IMR-90 (cell line): ENCODE results near the gene OSGEP. TPM values are rescaled to one million over a fixed set of nuclear protein-coding genes. Genes with fewer than 3 reads are reported as not detected.

Experiments used
- ATAC-seq: fragments of 200-7000 bp; cut with Tn5 transposase; 2 replicates; pipeline ENCODE4 v1.9.1; 2020; ENCODE audit warnings: low read depth, mild to moderate bottlenecking, moderate library complexity
- BruUV-seq: library from RNA; stranded (reverse); fragments of 400-500 nt; replicated peaks from 2 replicates; lab custom pipeline; 2021; lab: Mats Ljungman, UMichigan
- CTCF ChIA-PET: fragments of 300-600 bp; formaldehyde crosslinking; extraction: SDS; loops from one replicate; lab custom pipeline; 2021; ENCODE audit warnings: antibody characterized with exemption; lab: Yijun Ruan, JAX
- POLR2A ChIA-PET: fragments of 300-600 bp; sonication (Branson Sonifier 250); formaldehyde crosslinking; loops from one replicate; lab custom pipeline; 2022; ENCODE audit warnings: antibody characterized with exemption; ENCODE audit not compliant: unreplicated experiment; lab: Charles Lee
- DNase-seq: peaks from one replicate; pipeline ENCODE4 v3.0.0; 2013
- H2AFZ ChIP-seq: replicated peaks from 2 replicates; pipeline ENCODE3; 2013; ENCODE audit warnings: low read length, mild to moderate bottlenecking; ENCODE audit not compliant: poor library complexity
- H2AK5ac ChIP-seq: 2 replicates; pipeline ENCODE4 v1.6.1; 2013; ENCODE audit warnings: low read depth, low read length, inconsistent platforms
- H2AK9ac ChIP-seq: replicated peaks from 2 replicates; pipeline ENCODE3; 2013; ENCODE audit warnings: mild to moderate bottlenecking, low read depth, low read length, moderate library complexity; ENCODE audit not compliant: poor library complexity
- H2BK120ac ChIP-seq: 2 replicates; pipeline ENCODE4 v1.6.1; 2013; ENCODE audit warnings: low read depth, low read length, inconsistent platforms
- H2BK15ac ChIP-seq: 3 replicates; pipeline ENCODE4 v1.6.1; 2013; ENCODE audit warnings: low read depth, low read length, inconsistent platforms
- H2BK20ac ChIP-seq: 2 replicates; pipeline ENCODE4 v1.6.1; 2013; ENCODE audit warnings: low read depth, mild to moderate bottlenecking, inconsistent platforms, low read length, moderate library complexity
- H2BK5ac ChIP-seq: 2 replicates; pipeline ENCODE4 v1.6.1; 2013; ENCODE audit warnings: mild to moderate bottlenecking, low read depth, low read length, inconsistent platforms; ENCODE audit not compliant: poor library complexity, severe bottlenecking
- H3K14ac ChIP-seq: replicated peaks from 2 replicates; pipeline ENCODE4 v1.6.1; 2013; ENCODE audit warnings: low read depth, low read length, inconsistent platforms
- H3K18ac ChIP-seq: 2 replicates; pipeline ENCODE4 v1.6.1; 2013; ENCODE audit warnings: low read depth, low read length, control low read depth
- H3K23ac ChIP-seq: 2 replicates; pipeline ENCODE4 v1.6.1; 2013; ENCODE audit warnings: low read depth, low read length, inconsistent platforms
- H3K27ac ChIP-seq: 2 replicates; pipeline ENCODE4 v1.5.1; 2013; ENCODE audit warnings: mild to moderate bottlenecking, control low read depth, low read length; ENCODE audit not compliant: insufficient read depth
- H3K27me3 ChIP-seq: 2 replicates; pipeline ENCODE4 v1.6.1; 2013; ENCODE audit warnings: low read length; ENCODE audit not compliant: control insufficient read depth, insufficient read depth
- H3K36me3 ChIP-seq: 2 replicates; pipeline ENCODE4 v1.6.1; 2013; ENCODE audit warnings: low read length, mixed read lengths; ENCODE audit not compliant: control insufficient read depth, insufficient read depth
- H3K4ac ChIP-seq: 2 replicates; pipeline ENCODE4 v1.6.1; 2013; ENCODE audit warnings: low read depth, low read length, inconsistent platforms
- H3K4me1 ChIP-seq: 2 replicates; pipeline ENCODE4 v1.6.1; 2013; ENCODE audit warnings: low read length, mixed read lengths; ENCODE audit not compliant: control insufficient read depth, insufficient read depth
- H3K4me2 ChIP-seq: 2 replicates; pipeline ENCODE4 v1.6.1; 2013; ENCODE audit warnings: low read depth, mild to moderate bottlenecking, control low read depth, low read length, moderate library complexity
- H3K4me3 ChIP-seq: 2 replicates; pipeline ENCODE4 v1.5.1; 2013; ENCODE audit warnings: low read depth, mild to moderate bottlenecking, control low read depth, low read length, moderate library complexity; ENCODE audit not compliant: insufficient read depth
- H3K56ac ChIP-seq: 2 replicates; pipeline ENCODE4 v1.6.1; 2013; ENCODE audit warnings: low read length, inconsistent platforms; ENCODE audit not compliant: insufficient read depth; ENCODE audit errors: extremely low read depth
- H3K79me1 ChIP-seq, 2 experiments: 2 replicates each; pipeline ENCODE4 v1.6.1; 2013; ENCODE audit warnings: low read length in 2 of 2, inconsistent platforms in 1 of 2, low read depth in 1 of 2
- H3K9ac ChIP-seq: 2 replicates; pipeline ENCODE4 v1.6.1; 2013; ENCODE audit warnings: low read depth, low read length, control low read depth
- H3K9me1 ChIP-seq: 2 replicates; pipeline ENCODE4 v1.6.1; 2013; ENCODE audit warnings: low read length, inconsistent platforms; ENCODE audit not compliant: insufficient read depth
- H3K9me3 ChIP-seq: 2 replicates; pipeline ENCODE4 v1.6.1; 2013; ENCODE audit warnings: low read length; ENCODE audit not compliant: control insufficient read depth, insufficient read depth
- H4K20me1 ChIP-seq: 2 replicates; pipeline ENCODE4 v1.6.1; 2013; ENCODE audit warnings: low read length, inconsistent platforms; ENCODE audit not compliant: insufficient read depth
- H4K5ac ChIP-seq: 2 replicates; pipeline ENCODE4 v1.6.1; 2013; ENCODE audit warnings: mild to moderate bottlenecking, low read depth, low read length, control low read depth
- H4K8ac ChIP-seq, 2 experiments: 2 replicates each; pipeline ENCODE4 v1.6.1; 2013; ENCODE audit warnings: low read depth in 2 of 2, low read length in 2 of 2, control low read depth in 1 of 2, inconsistent platforms in 1 of 2
- H4K91ac ChIP-seq: 2 replicates; pipeline ENCODE4 v1.6.1; 2013; ENCODE audit warnings: low read depth, low read length, inconsistent platforms; ENCODE audit not compliant: insufficient read depth
- CTCF ChIP-seq: conservative IDR thresholded peaks from 2 replicates; pipeline ENCODE4 v1.5.1; 2012; ENCODE audit warnings: mild to moderate bottlenecking, low read depth, low read length, improper control_type of control experiment
- MAFK ChIP-seq: IDR thresholded peaks from 2 replicates; pipeline ENCODE4 v1.6.1; 2012; ENCODE audit warnings: low read depth, low read length, improper control_type of control experiment
- MAZ ChIP-seq: IDR thresholded peaks from 2 replicates; pipeline ENCODE4 v1.6.1; 2012; ENCODE audit warnings: low read depth, mild to moderate bottlenecking, low read length, improper control_type of control experiment, moderate library complexity, borderline replicate concordance
- NFE2L2 ChIP-seq: fragments of 150-350 bp; IDR thresholded peaks from 2 replicates; pipeline ENCODE4 v1.6.1; 2016; ENCODE audit warnings: low read depth, mild to moderate bottlenecking, low read length
- POLR2A ChIP-seq: IDR thresholded peaks from 2 replicates; pipeline ENCODE4 v1.6.1; 2012; ENCODE audit warnings: mild to moderate bottlenecking, low read depth, low read length
- RAD21 ChIP-seq: IDR thresholded peaks from 2 replicates; pipeline ENCODE4 v1.6.1; 2012; ENCODE audit warnings: low read length, improper control_type of control experiment
- RCOR1 ChIP-seq: IDR thresholded peaks from 2 replicates; pipeline ENCODE4 v1.6.1; 2012; ENCODE audit warnings: mild to moderate bottlenecking, low read length, improper control_type of control experiment; ENCODE audit not compliant: insufficient replicate concordance
- WGBS, 2 experiments: methylation state at CpG; one replicate each; pipeline versions ENCODE4 v1.1.5 to v1.1.7; 2013; ENCODE audit warnings: missing lambda C conversion rate in 2 of 2; ENCODE audit not compliant: insufficient read length in 1 of 2; ENCODE audit errors: extremely low coverage in 2 of 2; 5-methylcytosine and 5-hydroxymethylcytosine counted together
- dilution Hi-C: fragments of 300-500 bp; cut with HindIII; formaldehyde crosslinking; loops from one replicate; pipeline ENCODE4 v1.14.3; 2018; ENCODE audit warnings: low sequenced_read_pairs; ENCODE audit not compliant: unreplicated experiment
- in situ Hi-C: fragments of 300-500 bp; cut with MboI; formaldehyde crosslinking; loops from 3 replicates; pipeline ENCODE4 v1.14.3; 2019; ENCODE audit warnings: low sequenced_read_pairs, inconsistent platforms, mixed read lengths
- intact Hi-C: fragments of 100-400 bp; cut with micrococcal nuclease; formaldehyde crosslinking; loops from 2 replicates; pipeline ENCODE4 v1.10.0; 2022
- polyA plus RNA-seq, 3 experiments: library from polyadenylated mRNA; depleted of rRNA; stranded (reverse); fragments of >200 nt; gene quantifications; 2 replicates each; pipeline ENCODE4 v1.2.3, GENCODE V29; 2012; ENCODE audit warnings: low replicate concordance in 1 of 3
- total RNA-seq: library from RNA; depleted of rRNA; stranded (reverse); fragments of >200 nt; gene quantifications from 2 replicates; pipeline ENCODE4 v1.2.3, GENCODE V29; 2012

OSGEP gene
- total and polyA plus RNA-seq, 2 of the 4 experiments (the other 2 are of a cell fraction) = 24.7 to 32.4 TPM

GRCh38 chr14:20501346-20501745 lies 46.7 kb upstream of the OSGEP start:
- in situ Hi-C loops = no loop called here
- no peak for ATAC-seq
- H3K23ac ChIP-seq = no peak overlapping the region

More at GRCh38 chr14:20501346-20501745, 46.7 kb upstream of the OSGEP start:
- H2BK15ac ChIP-seq = no peak overlapping the region
- H2BK20ac ChIP-seq = no peak overlapping the region
- no peak overlapping the region for H2AFZ ChIP-seq
- H3K9me1 ChIP-seq = no peaks in the 10 kb centered on the region
- no TSS peak for BruUV-seq
- no peak overlapping the region for H3K56ac ChIP-seq
- no peaks in the 10 kb centered on the region for H3K4me1 ChIP-seq
- no peaks in the 10 kb centered on the region for H3K27me3 ChIP-seq
- DNase-seq = peak; percentile 25
- H2BK120ac ChIP-seq = no peak overlapping the region
- CTCF ChIA-PET = no interaction called here
- no peaks in the 10 kb centered on the region for H3K9me3 ChIP-seq
- H3K14ac ChIP-seq = no peak overlapping the region
- H3K18ac ChIP-seq = no peak overlapping the region
- no peak overlapping the region for H4K5ac ChIP-seq
- no peak overlapping the region for H2BK5ac ChIP-seq
- no peak overlapping the region for H4K91ac ChIP-seq
- H3K36me3 ChIP-seq = no peaks in the 10 kb centered on the region
- no peak overlapping the region for H3K9ac ChIP-seq
- H2AK5ac ChIP-seq = no peak overlapping the region
- H3K4me3 ChIP-seq = no peak overlapping the region
- TF ChIP-seq CTCF (no peak), NFE2L2 (peak; percentile 67), POLR2A (no peak), RCOR1 (no peak), MAFK (peak; percentile 19; the same call in 1 of the 2 replicates), RAD21 (no peak), MAZ (no peak)
- H3K4ac ChIP-seq = no peak overlapping the region
- POLR2A ChIA-PET = no interaction called here
- intact Hi-C loops (no loop called here), dilution Hi-C loops (no loop called here)
- no CpG with 5 or more reads among the region's 2 CpGs for WGBS, 2 experiments
- H4K20me1 ChIP-seq = no peaks in the 10 kb centered on the region
- no peak overlapping the region for H3K27ac ChIP-seq
- H3K79me1 ChIP-seq = no peaks in the 10 kb centered on the region
- no peak overlapping the region for H3K4me2 ChIP-seq
- H2AK9ac ChIP-seq = no peak overlapping the region
- H4K8ac ChIP-seq = no peak overlapping the region
